Transverse colon (tissue), 3 donors: Measurements from ENCODE around the gene TP53I11.

ENCODE experiments used
- POLR2A ChIP-seq: fragments of 450-650 bp; IDR thresholded peaks from one replicate; pipeline ENCODE4 v1.6.1; 2016; ENCODE audit warnings: antibody characterized with exemption, mild to moderate bottlenecking, moderate library complexity
- TF ChIP-seq, protein P1 (sequence below), 5 experiments: fragments of 200-600 bp in 3 of 5; fragments of 450-650 bp in 2 of 5; sonication (generic) in 3 of 5; IDR thresholded peaks; 1 replicate in 2 of 5; 2 replicates in 3 of 5; pipeline ENCODE4 v1.5.1; 2016 to 2017; ENCODE audit warnings: antibody characterized with exemption in 5 of 5, inconsistent platforms in 3 of 5, mild to moderate bottlenecking in 2 of 5, moderate library complexity in 1 of 5

DNA sequence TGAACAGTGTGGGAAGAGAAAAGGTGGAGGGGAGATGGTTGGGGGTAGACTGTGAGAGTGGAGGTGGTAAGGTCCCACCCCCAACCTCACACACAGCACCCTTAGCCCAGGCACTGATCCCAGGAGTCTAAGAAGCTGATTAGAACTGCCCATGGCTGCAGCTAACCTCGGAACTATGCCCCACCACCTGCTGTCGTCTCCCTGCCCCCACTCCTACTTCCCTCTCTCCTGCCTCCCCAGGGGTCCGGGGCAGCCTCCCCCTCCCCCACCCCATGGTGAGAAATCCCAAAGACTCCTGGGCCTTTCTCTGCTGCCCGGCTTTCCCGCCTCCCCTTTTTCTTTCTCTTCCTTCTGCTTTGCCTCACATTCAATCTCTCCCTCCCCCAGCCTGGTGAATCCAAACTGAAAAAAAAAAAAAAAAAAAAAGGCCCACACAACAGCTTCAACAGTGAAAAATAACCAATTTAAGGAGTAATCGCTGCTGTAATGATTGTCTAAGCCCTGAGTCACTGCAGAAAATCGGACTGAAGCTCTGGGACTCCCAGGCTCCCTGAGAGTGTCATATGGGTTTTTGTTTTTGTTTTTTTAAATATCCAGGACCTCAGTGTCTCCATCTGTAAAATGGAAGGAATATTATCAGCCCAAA, 9.6 kb upstream of the TP53I11 start:
- no peak for TF ChIP-seq POLR2A
- TF ChIP-seq, protein P1, sequence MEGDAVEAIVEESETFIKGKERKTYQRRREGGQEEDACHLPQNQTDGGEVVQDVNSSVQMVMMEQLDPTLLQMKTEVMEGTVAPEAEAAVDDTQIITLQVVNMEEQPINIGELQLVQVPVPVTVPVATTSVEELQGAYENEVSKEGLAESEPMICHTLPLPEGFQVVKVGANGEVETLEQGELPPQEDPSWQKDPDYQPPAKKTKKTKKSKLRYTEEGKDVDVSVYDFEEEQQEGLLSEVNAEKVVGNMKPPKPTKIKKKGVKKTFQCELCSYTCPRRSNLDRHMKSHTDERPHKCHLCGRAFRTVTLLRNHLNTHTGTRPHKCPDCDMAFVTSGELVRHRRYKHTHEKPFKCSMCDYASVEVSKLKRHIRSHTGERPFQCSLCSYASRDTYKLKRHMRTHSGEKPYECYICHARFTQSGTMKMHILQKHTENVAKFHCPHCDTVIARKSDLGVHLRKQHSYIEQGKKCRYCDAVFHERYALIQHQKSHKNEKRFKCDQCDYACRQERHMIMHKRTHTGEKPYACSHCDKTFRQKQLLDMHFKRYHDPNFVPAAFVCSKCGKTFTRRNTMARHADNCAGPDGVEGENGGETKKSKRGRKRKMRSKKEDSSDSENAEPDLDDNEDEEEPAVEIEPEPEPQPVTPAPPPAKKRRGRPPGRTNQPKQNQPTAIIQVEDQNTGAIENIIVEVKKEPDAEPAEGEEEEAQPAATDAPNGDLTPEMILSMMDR (IDR thresholded peaks at IDR 0.05): no peak
